Body of pancreas (tissue), 4 donors: Measurements from ENCODE around the gene TXNDC16. TPM values are rescaled to one million over a fixed set of nuclear protein-coding genes. Genes with fewer than 3 reads are reported as not detected.

Source experiments
- ATAC-seq: fragments of 150-250 bp; one replicate; pipeline ENCODE4 v1.9.1; 2016
- DNase-seq, 4 donors: peaks; one replicate each; pipeline ENCODE4 v3.0.0-alpha.2; 2019
- H3K27ac ChIP-seq, 4 donors: fragments of 200-600 bp; sonication (generic); 1 replicate in 3 of 4; 2 replicates in 1 of 4; pipeline versions ENCODE4 v1.5.1 to v1.6.1; 2016 to 2019; ENCODE audit warnings: mild to moderate bottlenecking in 1 of 4, mixed read lengths in 1 of 4, moderate library complexity in 1 of 4
- H3K27me3 ChIP-seq, 2 donors: fragments of 200-600 bp; sonication (generic); one replicate each; pipeline ENCODE4 v1.6.0; 2016; ENCODE audit warnings: mild to moderate bottlenecking in 1 of 2
- H3K36me3 ChIP-seq, 2 donors: fragments of 200-600 bp; sonication (generic); replicated peaks in 1 of 2; 2 replicates each; pipeline ENCODE4 v1.5.1; 2016; ENCODE audit warnings: low read depth in 2 of 2; ENCODE audit not compliant: insufficient read depth in 1 of 2
- H3K4me1 ChIP-seq: fragments of 200-600 bp; sonication (generic); one replicate; pipeline ENCODE4 v1.6.0; 2016
- H3K4me3 ChIP-seq, 2 donors: fragments of 200-600 bp; sonication (generic); 1 replicate in 1 of 2; 2 replicates in 1 of 2; pipeline ENCODE4 v1.5.1; 2016 to 2019
- H3K9me3 ChIP-seq, 3 donors: fragments of 200-600 bp; sonication (generic); 1 replicate in 2 of 3; 2 replicates in 1 of 3; pipeline ENCODE4 v1.5.1; 2016
- POLR2A ChIP-seq, 3 donors: fragments of 450-650 bp; IDR thresholded peaks; one replicate each; pipeline ENCODE4 v1.6.1; 2016; ENCODE audit warnings: antibody characterized with exemption in 3 of 3, mild to moderate bottlenecking in 2 of 3
- WGBS, 2 donors: methylation state at CpG; one replicate each; pipeline ENCODE4 v1.1.5; 2017; 5-methylcytosine and 5-hydroxymethylcytosine counted together
- intact Hi-C: fragments of 100-400 bp; cut with DNase I; formaldehyde crosslinking; loops from one replicate; pipeline ENCODE4 v1.15.1; 2023
- total RNA-seq, 2 donors: library from RNA; depleted of rRNA; stranded (reverse); fragments of >200 nt; gene quantifications; one replicate each; pipeline ENCODE4 v1.1.0, GENCODE V29; 2016
- TF ChIP-seq, protein P1 (sequence below), 7 experiments: fragments of 450-650 bp in 4 of 7; fragments of 200-600 bp in 3 of 7; sonication (generic) in 3 of 7; IDR thresholded peaks; one replicate each; pipeline ENCODE4 v1.5.1; 2016 to 2019; ENCODE audit warnings: antibody characterized with exemption in 7 of 7

TXNDC16 gene
- total RNA-seq, 2 donors from 2014 or later = 4.0 to 7.5 TPM

- Histone ChIP-seq H3K27ac (no peak overlapping the region), H3K27me3 (no peaks in the 10 kb centered on the region), H3K4me3 (no peak overlapping the region), H3K4me1 (peaks cover 19% of the 10 kb centered on the region), H3K9me3 (no peaks in the 10 kb centered on the region), H3K36me3 (no peaks in the 10 kb centered on the region)
- DNase-seq (no peak), ATAC-seq (no peak)
- intact Hi-C loops = no loop called here
- 91 to 92% methylated on average over 4 of the region's 4 CpGs for WGBS, 2 donors
- TF ChIP-seq POLR2A (IDR thresholded peaks at IDR 0.05) = no peak
- TF ChIP-seq, protein P1, sequence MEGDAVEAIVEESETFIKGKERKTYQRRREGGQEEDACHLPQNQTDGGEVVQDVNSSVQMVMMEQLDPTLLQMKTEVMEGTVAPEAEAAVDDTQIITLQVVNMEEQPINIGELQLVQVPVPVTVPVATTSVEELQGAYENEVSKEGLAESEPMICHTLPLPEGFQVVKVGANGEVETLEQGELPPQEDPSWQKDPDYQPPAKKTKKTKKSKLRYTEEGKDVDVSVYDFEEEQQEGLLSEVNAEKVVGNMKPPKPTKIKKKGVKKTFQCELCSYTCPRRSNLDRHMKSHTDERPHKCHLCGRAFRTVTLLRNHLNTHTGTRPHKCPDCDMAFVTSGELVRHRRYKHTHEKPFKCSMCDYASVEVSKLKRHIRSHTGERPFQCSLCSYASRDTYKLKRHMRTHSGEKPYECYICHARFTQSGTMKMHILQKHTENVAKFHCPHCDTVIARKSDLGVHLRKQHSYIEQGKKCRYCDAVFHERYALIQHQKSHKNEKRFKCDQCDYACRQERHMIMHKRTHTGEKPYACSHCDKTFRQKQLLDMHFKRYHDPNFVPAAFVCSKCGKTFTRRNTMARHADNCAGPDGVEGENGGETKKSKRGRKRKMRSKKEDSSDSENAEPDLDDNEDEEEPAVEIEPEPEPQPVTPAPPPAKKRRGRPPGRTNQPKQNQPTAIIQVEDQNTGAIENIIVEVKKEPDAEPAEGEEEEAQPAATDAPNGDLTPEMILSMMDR (IDR thresholded peaks at IDR 0.05) = no peak
These were observed 6.0 kb downstream of the TXNDC16 start for GRCh38 chr14:52546318-52546670.

DNA sequence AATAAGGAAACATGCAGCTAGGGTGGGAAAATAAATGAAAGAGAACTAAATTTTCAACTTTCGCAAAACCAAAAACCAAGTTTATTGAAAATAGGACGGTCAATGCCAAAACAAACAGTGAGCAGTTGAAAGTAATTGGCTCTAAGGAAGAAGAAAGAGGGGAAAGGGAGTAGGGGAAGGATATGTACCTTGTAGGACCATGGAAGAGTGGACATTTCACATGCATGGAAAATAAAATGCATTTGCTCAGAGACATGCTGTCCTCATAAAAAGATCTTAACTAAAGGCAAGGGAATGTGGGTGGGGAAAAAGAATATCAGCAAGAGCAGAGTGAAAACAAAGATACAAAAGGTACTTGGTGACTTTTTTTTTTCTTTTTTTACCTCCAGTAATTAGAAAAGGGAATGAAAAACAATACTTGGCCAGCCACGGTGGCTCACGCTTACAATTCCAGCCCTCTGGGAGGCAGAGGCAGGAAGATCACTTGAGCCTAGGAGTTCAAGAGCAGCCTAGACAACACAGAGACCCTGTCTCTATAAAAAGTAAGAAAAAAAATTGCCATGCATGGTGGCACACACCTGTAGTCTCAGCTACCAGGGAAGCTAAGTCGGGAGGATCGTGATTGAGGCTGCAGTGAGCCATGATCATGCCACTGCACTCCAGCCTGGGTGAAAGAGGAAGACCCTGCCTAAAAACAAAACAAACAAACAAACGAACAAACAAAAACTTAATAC lies 6.6 kb downstream of the TXNDC16 start:
- H3K9me3 ChIP-seq = no peaks in the 10 kb centered on the region
- ATAC-seq (no peak), DNase-seq (no peak)
- intact Hi-C loops = no loop called here
- H3K4me3 ChIP-seq = no peak overlapping the region
- WGBS, 2 donors = 76 to 84% methylated on average over 7 of the region's 7 CpGs
- peaks cover 13% of the 10 kb centered on the region for H3K4me1 ChIP-seq
- H3K36me3 ChIP-seq = no peaks in the 10 kb centered on the region
- H3K27ac ChIP-seq = no peak overlapping the region
- TF ChIP-seq, protein P1 (IDR thresholded peaks at IDR 0.05) = no peak
- no peak for TF ChIP-seq POLR2A (IDR thresholded peaks at IDR 0.05)
- H3K27me3 ChIP-seq = no peaks in the 10 kb centered on the region

- intact Hi-C loops = no loop called here
- Histone ChIP-seq H3K4me3 (no peak overlapping the region), H3K4me1 (no peaks in the 10 kb centered on the region), H3K9me3 (no peaks in the 10 kb centered on the region), H3K27ac (no peak overlapping the region), H3K36me3 (no peaks in the 10 kb centered on the region), H3K27me3 (no peaks in the 10 kb centered on the region)
- TF ChIP-seq, protein P1 (IDR thresholded peaks at IDR 0.05) = no peak
- TF ChIP-seq POLR2A (IDR thresholded peaks at IDR 0.05) = no peak
- DNase-seq (no peak), ATAC-seq (no peak)
- WGBS, 2 donors = 53 to 82% methylated on average over 2 of the region's 2 CpGs
These were observed 13.7 kb downstream of the TXNDC16 start for GRCh38 chr14:52538623-52539022.

GRCh38 chr14:52536269-52536668 lies 16.0 kb downstream of the TXNDC16 start:
- Histone ChIP-seq H3K9me3 (no peaks in the 10 kb centered on the region), H3K36me3 (no peaks in the 10 kb centered on the region), H3K27ac (no peak overlapping the region), H3K4me3 (no peak overlapping the region), H3K4me1 (no peaks in the 10 kb centered on the region), H3K27me3 (no peaks in the 10 kb centered on the region)
- intact Hi-C loops = no loop called here
- no peak for ATAC-seq
- TF ChIP-seq, protein P1 (IDR thresholded peaks at IDR 0.05) = no peak
- no peak for TF ChIP-seq POLR2A (IDR thresholded peaks at IDR 0.05)
- DNase-seq = no peak
- WGBS, 2 donors = 92 to 93% methylated on average over 3 of the region's 3 CpGs

DNA sequence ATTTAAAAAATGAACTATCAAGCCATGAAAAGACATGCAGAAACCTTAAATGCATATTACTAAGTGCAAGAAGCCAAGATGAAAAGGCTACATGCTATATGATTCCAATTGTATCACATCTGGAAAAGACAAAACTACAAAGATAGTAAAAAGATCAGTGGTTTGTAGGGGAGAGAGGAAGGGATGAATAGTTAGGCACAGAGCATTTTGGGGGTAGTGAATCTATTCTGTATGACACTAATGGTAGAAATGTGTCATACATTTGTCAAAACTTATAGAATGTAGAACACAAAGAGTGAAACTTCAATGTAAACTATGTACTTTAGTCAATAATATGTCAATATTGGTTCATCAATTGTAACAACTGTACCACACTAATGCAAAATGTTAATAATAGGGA lies 20.8 kb downstream of the TXNDC16 start:
- ATAC-seq = no peak
- Histone ChIP-seq H3K9me3 (no peaks in the 10 kb centered on the region), H3K4me1 (no peaks in the 10 kb centered on the region), H3K27ac (no peak overlapping the region), H3K27me3 (no peaks in the 10 kb centered on the region), H3K4me3 (no peak overlapping the region), H3K36me3 (no peaks in the 10 kb centered on the region)
- no peak for DNase-seq
- TF ChIP-seq, protein P1 (IDR thresholded peaks at IDR 0.05) = no peak
- intact Hi-C loops = no loop called here
